ENCODE data around the gene GBP2.

DNA sequence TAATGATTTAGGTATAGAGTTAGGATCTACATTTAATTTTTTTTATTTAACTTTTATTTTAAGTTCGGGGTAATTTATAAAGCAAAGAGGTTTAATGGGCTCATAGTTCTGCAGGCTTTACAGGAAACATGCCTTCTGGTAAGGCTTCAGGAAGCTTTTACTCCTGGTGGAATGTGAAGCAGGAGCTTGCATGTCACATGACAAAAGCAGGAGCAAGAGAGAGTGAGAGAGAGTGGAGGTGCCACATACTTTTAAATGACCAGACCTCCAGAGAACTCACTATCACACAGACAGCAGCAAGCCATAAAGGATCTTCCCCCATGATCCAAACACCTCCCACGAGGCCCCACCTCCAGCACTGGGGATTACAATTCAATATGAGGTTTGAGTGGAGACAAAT is 17.6 kb upstream of the GBP2 start:
- TF ChIP-seq CTCF (IDR thresholded peaks at IDR 0.05), result no peak
- no peak for TF ChIP-seq ZFX (IDR thresholded peaks at IDR 0.05; ENCODE audit: borderline replicate concordance)
